HL-60 (cell line): ENCODE data around the gene MRGPRF.
A peak's percentile ranks its signal among the peaks of the same experiment; 100 is the strongest.

Experiments
- DNase-seq, 2 experiments: peaks; one replicate each; pipeline ENCODE4 v3.0.0-alpha.2; 2010 to 2020; ENCODE audit warnings: low read depth in 1 of 2, low spot score in 1 of 2
- H3K27ac ChIP-seq: fragments of 250-450 bp; sonication (Bioruptor Pico); replicated peaks from 2 replicates; pipeline ENCODE4 v1.5.1; 2020; ENCODE audit warnings: mild to moderate bottlenecking, moderate library complexity
- H3K27me3 ChIP-seq: fragments of 250-450 bp; sonication (Bioruptor Pico); 2 replicates; pipeline ENCODE4 v1.5.1; 2021; ENCODE audit warnings: mild to moderate bottlenecking, moderate library complexity; ENCODE audit not compliant: insufficient read depth, poor library complexity, severe bottlenecking
- H3K4me3 ChIP-seq: replicated peaks from 2 replicates; pipeline ENCODE4 v1.5.1; 2011; ENCODE audit warnings: mild to moderate bottlenecking, control low read depth, low read length; ENCODE audit not compliant: insufficient read depth
- CTCF ChIP-seq: IDR thresholded peaks from one replicate; pipeline ENCODE4 v1.5.1; 2011; ENCODE audit warnings: low read length, control low read depth, inconsistent platforms; ENCODE audit not compliant: insufficient read depth
- GABPA ChIP-seq: IDR thresholded peaks from 2 replicates; pipeline ENCODE4 v1.6.1; 2012; ENCODE audit warnings: low read depth
- POLR2AphosphoS5 ChIP-seq: IDR thresholded peaks from 2 replicates; pipeline ENCODE4 v1.6.1; 2012; ENCODE audit warnings: low read depth
- REST ChIP-seq: IDR thresholded peaks from 2 replicates; pipeline ENCODE4 v1.6.1; 2012; ENCODE audit warnings: low read depth; ENCODE audit not compliant: insufficient replicate concordance
- SPI1 ChIP-seq: IDR thresholded peaks from 2 replicates; pipeline ENCODE4 v1.6.1; 2012; ENCODE audit warnings: low read depth, mild to moderate bottlenecking, borderline replicate concordance

MRGPRF gene

GRCh38 chr11:69050592-69051380, 37.7 kb upstream of the MRGPRF start:
- no peaks in the 10 kb centered on the region for H3K27me3 ChIP-seq
- H3K4me3 ChIP-seq: no peak overlapping the region
- TF ChIP-seq CTCF (no peak), GABPA (no peak), SPI1 (no peak), POLR2AphosphoS5 (no peak), REST (no peak)
- H3K27ac ChIP-seq: no peak overlapping the region
- DNase-seq: no peak

- DNase-seq: peak in 1 of 2 experiments; percentile 58
- Histone ChIP-seq H3K27ac (peak overlapping the region; percentile 70), H3K27me3 (no peaks in the 10 kb centered on the region), H3K4me3 (peak overlapping the region; percentile 85)
- TF ChIP-seq GABPA (no peak), REST (no peak), SPI1 (peak; percentile 75), POLR2AphosphoS5 (no peak), CTCF (no peak)
Observed at GRCh38 chr11:69049490-69049867, 36.4 kb upstream of the MRGPRF start.

GRCh38 chr11:69048694-69049489, 35.8 kb upstream of the MRGPRF start, which contains the start of gene TPCN2:
Gene TPCN2 (plus strand): TSS chr11:69048932. CDS start chr11:69048998, 66 bp downstream.
- TF ChIP-seq SPI1: no peak
- no peak for TF ChIP-seq CTCF
- TF ChIP-seq GABPA: no peak
- TF ChIP-seq REST: no peak
- TF ChIP-seq POLR2AphosphoS5: no peak
- peak; percentile 90 to 98 for DNase-seq
- peak within 1 kb of the TSS; percentile 70 for H3K27ac ChIP-seq
- H3K4me3 ChIP-seq: peak within 1 kb of the TSS; percentile 85
- H3K27me3 ChIP-seq: no peaks in the 10 kb centered on the region
